ENCODE measurements around the gene ZBTB7C.
"Not testable (repeated sequence)": the region's sequence is repeated elsewhere in the genome, so short reads cannot be mapped to it uniquely, and the experiment has no call there.

- not testable (repeated sequence) for TF ChIP-seq TBP (optimal IDR thresholded peaks at IDR 0.05; ENCODE audit: low read depth, low read length); CTCF (IDR thresholded peaks at IDR 0.05 in 2 of 3, conservative IDR thresholded peaks at IDR 0.05 in 1 of 3; ENCODE audit: insufficient read depth in 2 of 3, low read depth in 1 of 3, low read length in 3 of 3); ZNF282 (CRISPR knock-in tag; IDR thresholded peaks at IDR 0.05); ZBTB26 (CRISPR knock-in tag; IDR thresholded peaks at IDR 0.05); SMARCB1 (IDR thresholded peaks at IDR 0.05; ENCODE audit: insufficient read length, low read depth); RFX5 (IDR thresholded peaks at IDR 0.05; ENCODE audit: low read depth, low read length); EHMT2 (IDR thresholded peaks at IDR 0.05); TFAP4 (CRISPR knock-in tag; IDR thresholded peaks at IDR 0.05; ENCODE audit: borderline replicate concordance); KDM5B (IDR thresholded peaks at IDR 0.05; ENCODE audit: insufficient replicate concordance, low read depth, low read length); TGIF2 (CRISPR knock-in tag; IDR thresholded peaks at IDR 0.05); PHF20 (IDR thresholded peaks at IDR 0.05; ENCODE audit: partially characterized antibody); CUX1 (CRISPR knock-in tag; IDR thresholded peaks at IDR 0.05); FOXK1 (CRISPR knock-in tag; IDR thresholded peaks at IDR 0.05; ENCODE audit: borderline replicate concordance)
Measured at GRCh38 chr18:48284011-48284410, 125.2 kb downstream of the ZBTB7C start.

Measured in K562 (cell line).